PC-3 (cell line): ENCODE data around the gene TESMIN. TPM values are rescaled to one million over a fixed set of nuclear protein-coding genes. Genes with fewer than 3 reads are reported as not detected.

ENCODE experiments used
- ATAC-seq: fragments of 200-7000 bp; cut with Tn5 transposase; 2 replicates; pipeline ENCODE4 v1.9.1; 2020; ENCODE audit warnings: mild to moderate bottlenecking, moderate library complexity
- BruUV-seq: library from RNA; stranded (reverse); fragments of 400-500 nt; replicated peaks from 2 replicates; lab custom pipeline; 2021; lab: Mats Ljungman, UMichigan
- CTCF ChIA-PET: fragments of 300-600 bp; sonication (Branson Sonifier 250); formaldehyde crosslinking; loops from one replicate; lab custom pipeline; 2022; ENCODE audit warnings: antibody characterized with exemption; lab: Charles Lee
- POLR2A ChIA-PET: fragments of 300-600 bp; sonication (Branson Sonifier 250); formaldehyde crosslinking; loops from one replicate; lab custom pipeline; 2022; ENCODE audit warnings: antibody characterized with exemption; ENCODE audit not compliant: unreplicated experiment; lab: Charles Lee
- DNase-seq: peaks from one replicate; pipeline ENCODE4 v3.0.0-alpha.2; 2015
- H2AFZ ChIP-seq: fragments of 300-600 bp; sonication (generic); 2 replicates; pipeline ENCODE4 v1.6.0; 2016; ENCODE audit warnings: antibody characterized with exemption, low read length
- H3F3A ChIP-seq: fragments of 300-600 bp; sonication (generic); one replicate; pipeline ENCODE4 v1.6.0; 2017; ENCODE audit warnings: antibody characterized with exemption, low read length, control low read depth, mild to moderate bottlenecking; ENCODE audit not compliant: unreplicated experiment
- H3K27ac ChIP-seq: fragments of 300-600 bp; sonication (generic); 2 replicates; pipeline ENCODE4 v1.5.1; 2016; ENCODE audit warnings: mild to moderate bottlenecking, low read length
- H3K27me3 ChIP-seq: fragments of 300-600 bp; sonication (generic); 2 replicates; pipeline ENCODE4 v1.6.1; 2016; ENCODE audit warnings: low read length, mixed read lengths
- H3K36me3 ChIP-seq: fragments of 300-600 bp; sonication (generic); 2 replicates; pipeline ENCODE4 v1.6.1; 2016; ENCODE audit warnings: low read depth, mixed run types, low read length, mixed read lengths
- H3K4me1 ChIP-seq: fragments of 300-600 bp; sonication (generic); 2 replicates; pipeline ENCODE4 v1.5.1; 2016; ENCODE audit warnings: low read length; ENCODE audit not compliant: insufficient read depth
- H3K4me2 ChIP-seq: fragments of 300-600 bp; sonication (generic); 2 replicates; pipeline ENCODE4 v1.6.0; 2016; ENCODE audit warnings: low read length
- H3K4me3 ChIP-seq: fragments of 300-600 bp; sonication (generic); 2 replicates; pipeline ENCODE4 v1.5.1; 2016; ENCODE audit warnings: mild to moderate bottlenecking, low read length, mixed read lengths
- H3K79me2 ChIP-seq: fragments of 300-600 bp; sonication (generic); 2 replicates; pipeline ENCODE4 v1.6.1; 2017; ENCODE audit warnings: low read length, mixed read lengths
- H3K9ac ChIP-seq: fragments of 300-600 bp; sonication (generic); 2 replicates; pipeline ENCODE4 v1.6.0; 2016; ENCODE audit warnings: mild to moderate bottlenecking, low read length
- H3K9me2 ChIP-seq: fragments of 300-600 bp; sonication (generic); replicated peaks from 2 replicates; pipeline ENCODE4 v1.6.1; 2016; ENCODE audit warnings: mixed run types, low read length, mixed read lengths
- H3K9me3 ChIP-seq: fragments of 300-600 bp; sonication (generic); 2 replicates; pipeline ENCODE4 v1.6.1; 2016; ENCODE audit warnings: low read length, mixed read lengths
- H4K20me1 ChIP-seq: fragments of 300-600 bp; sonication (generic); 2 replicates; pipeline ENCODE4 v1.6.1; 2016; ENCODE audit warnings: low read length, mixed read lengths
- CTCF ChIP-seq: fragments of 300-600 bp; sonication (generic); conservative IDR thresholded peaks from 2 replicates; pipeline ENCODE4 v1.5.1; 2017; ENCODE audit warnings: antibody characterized with exemption, low read depth, mild to moderate bottlenecking, low read length
- EZH2 ChIP-seq: fragments of 300-600 bp; sonication (generic); IDR thresholded peaks from one replicate; pipeline ENCODE4 v1.6.1; 2017; ENCODE audit warnings: antibody characterized with exemption, mild to moderate bottlenecking, low read length; ENCODE audit not compliant: unreplicated experiment
- EZH2phosphoT487 ChIP-seq: fragments of 300-600 bp; sonication (generic); IDR thresholded peaks from 2 replicates; pipeline ENCODE4 v1.6.1; 2018; ENCODE audit warnings: mild to moderate bottlenecking, antibody characterized with exemption, low read length, borderline replicate concordance
- intact Hi-C: fragments of 100-400 bp; cut with micrococcal nuclease; formaldehyde crosslinking; loops from 2 replicates; pipeline ENCODE4 v1.9.0; 2023
- total RNA-seq: library from RNA; depleted of rRNA; stranded (reverse); fragments of >200 nt; gene quantifications from 2 replicates; pipeline ENCODE4 v1.2.3, GENCODE V29; 2014

Gene TESMIN
- total RNA-seq, 1 experiment from 2014 or later: 25.8 TPM

- Histone ChIP-seq H3K4me1 (no peaks in the 10 kb centered on the region), H3K27ac (no peak overlapping the region), H3K9me3 (no peaks in the 10 kb centered on the region), H3K9me2 (no peaks in the 10 kb centered on the region), H3K27me3 (no peaks in the 10 kb centered on the region), H4K20me1 (no peaks in the 10 kb centered on the region), H2AFZ (no peak overlapping the region), H3K79me2 (no peaks in the 10 kb centered on the region), H3F3A (no peaks in the 10 kb centered on the region), H3K9ac (no peak overlapping the region), H3K36me3 (no peaks in the 10 kb centered on the region), H3K4me3 (no peak overlapping the region), H3K4me2 (no peak overlapping the region)
- DNase-seq (no peak), ATAC-seq (no peak)
- ChIA-PET POLR2A (no interaction called here), CTCF (no interaction called here)
- intact Hi-C loops: no loop called here
- no TSS peak for BruUV-seq
- TF ChIP-seq CTCF (no peak), EZH2phosphoT487 (no peak), EZH2 (no peak)
These were observed 42.3 kb downstream of the TESMIN start for GRCh38 chr11:68709062-68709461.

GRCh38 chr11:68707527-68707926 is 43.8 kb downstream of the TESMIN start:
- Histone ChIP-seq H3K36me3 (no peaks in the 10 kb centered on the region), H3K4me3 (no peak overlapping the region), H3K9me2 (no peaks in the 10 kb centered on the region), H3K9me3 (no peaks in the 10 kb centered on the region), H2AFZ (no peak overlapping the region), H3K9ac (no peak overlapping the region), H3K27me3 (peaks cover 7% of the 10 kb centered on the region; the same call in 1 of the 2 replicates), H4K20me1 (no peaks in the 10 kb centered on the region), H3K27ac (no peak overlapping the region), H3F3A (no peaks in the 10 kb centered on the region), H3K79me2 (no peaks in the 10 kb centered on the region), H3K4me2 (no peak overlapping the region), H3K4me1 (no peaks in the 10 kb centered on the region)
- DNase-seq: no peak
- ChIA-PET POLR2A (no interaction called here), CTCF (interaction anchor here (0.6 kb wide), 1 partner anchor 30 kb away, joined by 7 read pairs; no protein-coding TSS in a partner anchor)
- TF ChIP-seq EZH2phosphoT487 (no peak), CTCF (no peak), EZH2 (no peak)
- ATAC-seq: no peak
- BruUV-seq: no TSS peak
- intact Hi-C loops: no loop called here

GRCh38 chr11:68704887-68705286 is 46.4 kb downstream of the TESMIN start:
- Histone ChIP-seq H2AFZ (no peak overlapping the region), H3F3A (no peaks in the 10 kb centered on the region), H3K27ac (no peak overlapping the region), H3K36me3 (no peaks in the 10 kb centered on the region), H3K4me3 (no peak overlapping the region), H3K9ac (no peak overlapping the region), H3K27me3 (peaks cover 16% of the 10 kb centered on the region; the same call in 1 of the 2 replicates), H3K9me2 (no peaks in the 10 kb centered on the region), H3K4me2 (no peak overlapping the region), H3K9me3 (no peaks in the 10 kb centered on the region), H3K4me1 (no peaks in the 10 kb centered on the region), H3K79me2 (no peaks in the 10 kb centered on the region), H4K20me1 (no peaks in the 10 kb centered on the region)
- no TSS peak for BruUV-seq
- intact Hi-C loops: no loop called here
- no peak for DNase-seq
- no peak for ATAC-seq
- TF ChIP-seq EZH2phosphoT487: no peak
- no peak for TF ChIP-seq CTCF
- no peak for TF ChIP-seq EZH2
- CTCF ChIA-PET: no interaction called here
- POLR2A ChIA-PET: no interaction called here
